OCI-LY3 (cell line): ENCODE measurements around the gene TMEM63A.

Experiments
- CTCF ChIP-seq: fragments of 200-600, 300-600 bp; sonication (generic); IDR thresholded peaks from 2 replicates; pipeline ENCODE4 v1.5.1; 2014; ENCODE audit warnings: antibody characterized with exemption, low read length, low read depth
- EZH2phosphoT487 ChIP-seq: fragments of 200-600 bp; shearing (Covaris generic); IDR thresholded peaks from 2 replicates; pipeline ENCODE4 v1.6.1; 2018; ENCODE audit warnings: antibody characterized with exemption, mixed run types, low read depth

- TF ChIP-seq CTCF (no peak), EZH2phosphoT487 (no peak)
Measured at GRCh38 chr1:225907341-225907740, 25.2 kb upstream of the TMEM63A start.
